GM19240 (cell line): ENCODE data around the gene POLR3B.
"Not testable (repeated sequence)": the region's sequence is repeated elsewhere in the genome, so short reads cannot be mapped to it uniquely, and the experiment has no call there.

Experiments used
- DNase-seq: peaks from one replicate; pipeline ENCODE4 v3.0.0; 2011; ENCODE audit warnings: low spot score; ENCODE audit not compliant: insufficient read length

The POLR3B gene

GRCh38 chr12:106459534-106459933 is 102.0 kb downstream of the POLR3B start:
- no peak for DNase-seq

GRCh38 chr12:106461730-106462129 is 104.2 kb downstream of the POLR3B start:
- DNase-seq, result no peak

- not testable (repeated sequence) for DNase-seq
Measured at GRCh38 chr12:106465605-106466004, 108.1 kb downstream of the POLR3B start.

GRCh38 chr12:106475662-106476061 is 118.1 kb downstream of the POLR3B start:
- not testable (repeated sequence) for DNase-seq

- DNase-seq, result not testable (repeated sequence)
Measured at GRCh38 chr12:106477627-106478026, 120.1 kb downstream of the POLR3B start.

GRCh38 chr12:106480251-106480650 is 122.7 kb downstream of the POLR3B start:
- DNase-seq, result no peak

GRCh38 chr12:106481246-106481645 is 123.7 kb downstream of the POLR3B start:
- no peak for DNase-seq

GRCh38 chr12:106487664-106488063 is 130.1 kb downstream of the POLR3B start:
- DNase-seq, result no peak

- DNase-seq, result no peak
Measured at GRCh38 chr12:106488884-106489283, 131.3 kb downstream of the POLR3B start.

GRCh38 chr12:106490264-106490663 is 132.7 kb downstream of the POLR3B start:
- no peak for DNase-seq

GRCh38 chr12:106492857-106493256 is 135.3 kb downstream of the POLR3B start:
- DNase-seq, result no peak

- DNase-seq, result no peak
Measured at GRCh38 chr12:106493531-106493930, 136.0 kb downstream of the POLR3B start.

- DNase-seq, result no peak
Measured at GRCh38 chr12:106495354-106495965, 137.9 kb downstream of the POLR3B start.

- DNase-seq, result no peak
Measured at GRCh38 chr12:106498056-106498455, 140.5 kb downstream of the POLR3B start.

- DNase-seq, result no peak
Measured at GRCh38 chr12:106499628-106500027, 142.1 kb downstream of the POLR3B start.

- no peak for DNase-seq
Measured at GRCh38 chr12:106506691-106507090, 149.1 kb downstream of the POLR3B start.

GRCh38 chr12:106508966-106509365 is 151.4 kb downstream of the POLR3B start:
- DNase-seq, result no peak

GRCh38 chr12:106511365-106511764 is 153.8 kb downstream of the POLR3B start:
- no peak for DNase-seq

- no peak for DNase-seq
Measured at GRCh38 chr12:106517314-106517713, 159.8 kb downstream of the POLR3B start.

- no peak for DNase-seq
Measured at GRCh38 chr12:106519607-106520021, 162.1 kb downstream of the POLR3B start.

- no peak for DNase-seq
Measured at GRCh38 chr12:106521901-106522300, 164.4 kb downstream of the POLR3B start.

GRCh38 chr12:106522708-106523107 is 165.2 kb downstream of the POLR3B start:
- no peak for DNase-seq

GRCh38 chr12:106527356-106527755 is 169.8 kb downstream of the POLR3B start:
- DNase-seq, result no peak

- no peak for DNase-seq
Measured at GRCh38 chr12:106541201-106541600, 183.7 kb downstream of the POLR3B start.
